Fibroblast of lung (primary cell): Measurements from ENCODE around the gene CFL2. TPM values are rescaled to one million over a fixed set of nuclear protein-coding genes. Genes with fewer than 3 reads are reported as not detected.

ENCODE experiments used
- DNase-seq, 2 donors: peaks; one replicate each; pipeline versions ENCODE4 v3.0.0 to v3.0.0-alpha.2; 2010; ENCODE audit warnings: low read depth in 2 of 2
- H2AFZ ChIP-seq: 2 replicates; pipeline ENCODE4 v1.5.1; 2012; ENCODE audit warnings: low read length, control low read depth, inconsistent platforms
- H3K27ac ChIP-seq: 2 replicates; pipeline ENCODE4 v1.5.1; 2011; ENCODE audit warnings: low read length, control low read depth; ENCODE audit not compliant: insufficient read depth
- H3K27me3 ChIP-seq: 2 replicates; pipeline ENCODE4 v1.5.1; 2011; ENCODE audit warnings: mild to moderate bottlenecking, low read length; ENCODE audit not compliant: control insufficient read depth, insufficient read depth
- H3K36me3 ChIP-seq: 2 replicates; pipeline ENCODE4 v1.5.1; 2011; ENCODE audit warnings: low read length; ENCODE audit not compliant: control insufficient read depth, insufficient read depth
- H3K4me1 ChIP-seq: 2 replicates; pipeline ENCODE4 v1.5.1; 2011; ENCODE audit warnings: low read length; ENCODE audit not compliant: control insufficient read depth, insufficient read depth; ENCODE audit errors: extremely low read depth
- H3K4me2 ChIP-seq: 2 replicates; pipeline ENCODE4 v1.5.1; 2011; ENCODE audit warnings: low read length, control low read depth; ENCODE audit not compliant: insufficient read depth; ENCODE audit errors: extremely low read depth
- H3K4me3 ChIP-seq, 4 experiments: fragments of 200-600 bp in 1 of 4; sonication (generic) in 1 of 4; replicated peaks in 1 of 4; 2 replicates each; pipeline ENCODE4 v1.5.1; 2011 to 2016; ENCODE audit warnings: low read length in 4 of 4, low read depth in 3 of 4, mild to moderate bottlenecking in 3 of 4, control low read depth in 2 of 4, inconsistent platforms in 1 of 4, mixed read lengths in 1 of 4; ENCODE audit not compliant: insufficient read depth in 1 of 4; ENCODE audit errors: control extremely low read depth in 1 of 4
- H3K79me2 ChIP-seq: 2 replicates; pipeline ENCODE4 v1.5.1; 2012; ENCODE audit warnings: mild to moderate bottlenecking, low read length, inconsistent platforms; ENCODE audit not compliant: control insufficient read depth, insufficient read depth
- H3K9ac ChIP-seq: 2 replicates; pipeline ENCODE4 v1.5.1; 2011; ENCODE audit warnings: mild to moderate bottlenecking, low read length, control low read depth; ENCODE audit not compliant: insufficient read depth
- H3K9me3 ChIP-seq: 2 replicates; pipeline ENCODE4 v1.5.1; 2012; ENCODE audit warnings: low read depth, low read length; ENCODE audit not compliant: control insufficient read depth, insufficient read depth
- H4K20me1 ChIP-seq: 2 replicates; pipeline ENCODE4 v1.5.1; 2011; ENCODE audit warnings: low read length; ENCODE audit not compliant: control insufficient read depth, insufficient read depth; ENCODE audit errors: extremely low read depth
- EZH2 ChIP-seq: IDR thresholded peaks from 2 replicates; pipeline ENCODE4 v1.5.1; 2012; ENCODE audit warnings: low read length, control low read depth, mild to moderate bottlenecking; ENCODE audit errors: missing control alignments
- polyA plus RNA-seq, 2 donors: library from polyadenylated mRNA; depleted of rRNA in 1 of 2; stranded (reverse) in 1 of 2; unstranded in 1 of 2; fragments of >200 nt; gene quantifications; 2 replicates each; pipeline ENCODE4 v1.2.1, GENCODE V29; 2011 to 2012; ENCODE audit warnings: missing spikeins in 1 of 2
- total RNA-seq: library from RNA; depleted of rRNA; stranded (reverse); fragments of >200 nt; gene quantifications from 2 replicates; pipeline ENCODE4 v1.2.1, GENCODE V29; 2014
- TF ChIP-seq, protein P1 (sequence below), 2 donors: IDR thresholded peaks in 1 of 2; conservative IDR thresholded peaks in 1 of 2; 1 replicate in 1 of 2; 2 replicates in 1 of 2; pipeline ENCODE4 v1.5.1; 2011 to 2012; ENCODE audit warnings: low read length in 2 of 2, control low read depth in 1 of 2, inconsistent platforms in 1 of 2, low read depth in 1 of 2, mild to moderate bottlenecking in 1 of 2

Gene CFL2
- total and polyA plus RNA-seq, 2 donors (not counting 1 experiment from before 2014, with no cell fraction given), result 147 to 362 TPM

DNA sequence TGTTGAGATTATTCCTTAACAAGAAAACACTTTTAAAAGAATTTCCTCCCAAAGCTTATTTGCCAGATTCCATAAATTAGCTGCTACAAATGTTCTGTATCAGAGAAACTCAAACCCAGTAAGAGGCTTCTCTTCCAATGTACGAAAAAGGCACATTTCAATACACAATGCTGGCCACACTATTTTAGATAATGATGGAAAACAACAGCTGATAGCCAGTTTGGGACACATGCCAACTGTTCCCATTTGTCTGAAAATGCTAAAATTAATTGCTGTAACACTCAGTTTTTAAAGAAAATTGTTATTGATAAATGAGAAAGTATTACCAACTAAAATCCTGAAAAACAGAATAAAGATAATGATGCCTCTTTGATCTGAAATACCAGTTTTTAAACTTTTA, 4.4 kb downstream of the CFL2 start:
- Histone ChIP-seq H2AFZ (no peak overlapping the region), H3K9me3 (no peaks in the 10 kb centered on the region), H3K9ac (no peak overlapping the region), H3K79me2 (peaks cover 28% of the 10 kb centered on the region), H3K27me3 (no peaks in the 10 kb centered on the region), H3K4me2 (peak overlapping the region; percentile 79), H3K4me1 (peaks cover 5% of the 10 kb centered on the region), H3K27ac (no peak overlapping the region), H3K4me3 (no peak overlapping the region), H4K20me1 (no peaks in the 10 kb centered on the region), H3K36me3 (no peaks in the 10 kb centered on the region)
- TF ChIP-seq EZH2, result no peak
- TF ChIP-seq, protein P1, sequence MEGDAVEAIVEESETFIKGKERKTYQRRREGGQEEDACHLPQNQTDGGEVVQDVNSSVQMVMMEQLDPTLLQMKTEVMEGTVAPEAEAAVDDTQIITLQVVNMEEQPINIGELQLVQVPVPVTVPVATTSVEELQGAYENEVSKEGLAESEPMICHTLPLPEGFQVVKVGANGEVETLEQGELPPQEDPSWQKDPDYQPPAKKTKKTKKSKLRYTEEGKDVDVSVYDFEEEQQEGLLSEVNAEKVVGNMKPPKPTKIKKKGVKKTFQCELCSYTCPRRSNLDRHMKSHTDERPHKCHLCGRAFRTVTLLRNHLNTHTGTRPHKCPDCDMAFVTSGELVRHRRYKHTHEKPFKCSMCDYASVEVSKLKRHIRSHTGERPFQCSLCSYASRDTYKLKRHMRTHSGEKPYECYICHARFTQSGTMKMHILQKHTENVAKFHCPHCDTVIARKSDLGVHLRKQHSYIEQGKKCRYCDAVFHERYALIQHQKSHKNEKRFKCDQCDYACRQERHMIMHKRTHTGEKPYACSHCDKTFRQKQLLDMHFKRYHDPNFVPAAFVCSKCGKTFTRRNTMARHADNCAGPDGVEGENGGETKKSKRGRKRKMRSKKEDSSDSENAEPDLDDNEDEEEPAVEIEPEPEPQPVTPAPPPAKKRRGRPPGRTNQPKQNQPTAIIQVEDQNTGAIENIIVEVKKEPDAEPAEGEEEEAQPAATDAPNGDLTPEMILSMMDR (conservative IDR thresholded peaks at IDR 0.05 in 1 of 2, IDR thresholded peaks at IDR 0.05 in 1 of 2; ENCODE audit: low read depth in 1 of 2, low read length in 2 of 2), result no peak
- DNase-seq, result no peak

DNA sequence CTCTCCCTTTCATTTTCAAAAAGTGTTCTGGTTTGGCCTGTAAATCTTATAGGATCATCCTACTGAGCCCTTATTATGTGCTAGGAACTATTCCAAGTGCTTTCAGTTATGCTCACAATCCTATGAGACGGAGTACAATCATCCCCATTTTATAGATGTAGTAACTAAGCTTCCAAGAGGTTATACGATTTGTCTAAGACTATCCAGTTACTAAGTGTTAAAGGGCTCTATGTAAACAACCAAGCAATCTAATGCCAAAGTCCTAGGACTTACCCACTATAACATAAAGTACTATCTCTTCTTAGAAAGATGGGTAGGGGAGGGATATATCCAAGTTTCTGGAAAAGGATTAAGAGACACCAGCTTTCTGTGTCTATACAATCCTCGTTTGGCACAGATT, 6.7 kb downstream of the CFL2 start:
- H3K79me2 ChIP-seq, result peaks cover 16% of the 10 kb centered on the region
- no peak overlapping the region for H3K9ac ChIP-seq
- no peak for TF ChIP-seq EZH2
- TF ChIP-seq, protein P1 (conservative IDR thresholded peaks at IDR 0.05 in 1 of 2, IDR thresholded peaks at IDR 0.05 in 1 of 2; ENCODE audit: low read depth in 1 of 2, low read length in 2 of 2), result no peak
- DNase-seq, result no peak
- H3K9me3 ChIP-seq, result no peaks in the 10 kb centered on the region
- no peaks in the 10 kb centered on the region for H4K20me1 ChIP-seq
- no peaks in the 10 kb centered on the region for H3K27me3 ChIP-seq
- no peaks in the 10 kb centered on the region for H3K36me3 ChIP-seq
- peaks cover 5% of the 10 kb centered on the region for H3K4me1 ChIP-seq
- H3K27ac ChIP-seq, result no peak overlapping the region
- H3K4me3 ChIP-seq, result no peak overlapping the region
- no peak overlapping the region for H3K4me2 ChIP-seq
- H2AFZ ChIP-seq, result no peak overlapping the region

DNA sequence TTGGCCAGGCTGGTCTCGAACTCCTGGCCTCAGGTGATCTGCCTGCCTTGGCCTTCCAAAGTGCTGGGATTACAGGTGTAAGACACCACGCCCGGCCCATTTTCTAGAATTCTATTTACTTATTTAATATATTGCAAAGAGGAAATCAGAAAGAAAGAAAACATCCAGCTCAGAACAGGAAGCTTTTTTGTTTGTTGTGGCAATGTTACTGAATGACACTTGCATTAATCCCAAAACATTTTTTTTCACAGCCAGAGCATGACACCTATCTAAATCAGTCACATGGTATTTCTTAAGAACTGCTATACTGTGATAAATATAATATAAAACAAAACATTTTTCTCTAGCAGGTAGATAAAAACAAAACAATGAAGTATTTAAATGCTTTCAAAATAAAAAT, 12.6 kb downstream of the CFL2 start:
- TF ChIP-seq, protein P1 (conservative IDR thresholded peaks at IDR 0.05 in 1 of 2, IDR thresholded peaks at IDR 0.05 in 1 of 2; ENCODE audit: low read depth in 1 of 2, low read length in 2 of 2), result no peak
- TF ChIP-seq EZH2, result no peak
- no peak overlapping the region for H3K27ac ChIP-seq

More for the DNA sequence above, 12.6 kb downstream of the CFL2 start:
- H3K4me3 ChIP-seq, result no peak overlapping the region
- H3K9me3 ChIP-seq, result no peaks in the 10 kb centered on the region
- no peak overlapping the region for H3K4me2 ChIP-seq
- no peaks in the 10 kb centered on the region for H3K79me2 ChIP-seq
- H3K36me3 ChIP-seq, result no peaks in the 10 kb centered on the region
- no peaks in the 10 kb centered on the region for H4K20me1 ChIP-seq
- no peak overlapping the region for H3K9ac ChIP-seq
- no peak overlapping the region for H2AFZ ChIP-seq
- DNase-seq, result no peak
- H3K4me1 ChIP-seq, result peaks cover 9% of the 10 kb centered on the region
- H3K27me3 ChIP-seq, result no peaks in the 10 kb centered on the region
